Stimulated activated CD8-positive, alpha-beta memory T cell treated with anti-CD3 and anti-CD28 coated beads, Interleukin-4, amount 100 ng/mL, for 24 hours (primary cell): ENCODE measurements around the gene MAP7.
"Not testable (repeated sequence)": the region's sequence is repeated elsewhere in the genome, so short reads cannot be mapped to it uniquely, and the experiment has no call there.

ENCODE experiments used
- DNase-seq: peaks from one replicate; pipeline ENCODE4 v3.0.0-alpha.2; 2020; ENCODE audit warnings: low read depth

MAP7 gene

DNA sequence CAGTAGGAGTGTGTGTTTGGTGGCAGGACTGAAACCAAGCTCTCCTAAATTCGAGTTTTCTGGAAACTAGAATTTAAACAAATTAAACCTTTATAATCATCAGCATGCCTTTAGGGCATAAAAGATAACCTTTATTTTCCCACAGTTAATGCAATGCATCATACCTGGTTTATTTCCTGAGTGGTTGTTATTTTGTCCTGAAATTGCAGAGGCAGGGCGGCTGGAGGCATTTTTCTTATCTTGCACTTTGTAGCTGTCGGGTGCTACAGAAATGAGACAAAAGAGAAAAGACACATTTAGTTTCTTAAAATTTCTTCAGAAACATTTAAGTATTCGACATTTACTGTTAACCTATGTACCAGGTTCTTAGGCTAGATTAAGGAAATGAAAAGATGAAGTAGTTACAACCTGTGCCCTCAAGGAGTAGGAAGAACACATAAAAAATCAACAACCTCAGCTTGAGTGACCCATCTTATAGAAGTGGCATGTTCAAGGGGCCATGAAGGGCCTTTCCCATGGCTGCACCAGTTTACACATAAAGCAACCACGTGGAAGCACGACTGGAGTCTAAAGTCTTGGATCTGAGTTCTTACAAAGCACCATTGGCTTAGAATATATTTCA lies 128.6 kb downstream of the MAP7 start:
- DNase-seq = no peak

- no peak for DNase-seq
These were observed 129.4 kb downstream of the MAP7 start for GRCh38 chr6:136420853-136421252.

DNA sequence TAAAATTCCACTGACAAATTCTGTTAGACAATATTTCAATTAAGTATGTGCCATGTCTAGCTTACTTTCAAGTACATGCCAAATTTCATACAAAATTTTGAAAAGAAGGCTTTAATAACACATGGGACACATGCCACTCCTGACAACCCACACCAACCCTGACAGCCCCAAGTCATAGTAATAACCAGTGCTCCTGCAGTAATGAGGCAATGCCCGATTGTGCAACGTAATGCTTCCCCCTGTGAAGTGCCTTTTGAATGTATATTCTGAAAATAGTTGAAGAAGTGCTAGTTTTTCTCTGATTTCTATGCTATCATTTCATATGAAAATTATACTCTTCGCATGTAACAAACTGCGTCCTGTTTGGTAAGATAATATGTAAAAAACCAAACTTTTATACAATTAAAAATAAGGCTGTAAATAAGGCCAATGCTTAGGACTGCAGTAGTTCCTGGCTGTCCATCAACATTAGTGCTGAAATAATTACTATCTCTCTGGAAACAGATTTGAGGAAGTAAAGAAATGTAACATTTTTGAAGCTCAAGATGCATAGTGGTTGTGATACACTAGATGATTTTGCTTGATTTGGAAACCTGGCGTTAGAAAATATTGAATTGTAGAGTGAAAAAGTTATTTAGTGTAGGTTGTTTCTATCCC lies 134.7 kb downstream of the MAP7 start:
- no peak for DNase-seq

- no peak for DNase-seq
These were observed 137.8 kb downstream of the MAP7 start for GRCh38 chr6:136412410-136412809.

DNA sequence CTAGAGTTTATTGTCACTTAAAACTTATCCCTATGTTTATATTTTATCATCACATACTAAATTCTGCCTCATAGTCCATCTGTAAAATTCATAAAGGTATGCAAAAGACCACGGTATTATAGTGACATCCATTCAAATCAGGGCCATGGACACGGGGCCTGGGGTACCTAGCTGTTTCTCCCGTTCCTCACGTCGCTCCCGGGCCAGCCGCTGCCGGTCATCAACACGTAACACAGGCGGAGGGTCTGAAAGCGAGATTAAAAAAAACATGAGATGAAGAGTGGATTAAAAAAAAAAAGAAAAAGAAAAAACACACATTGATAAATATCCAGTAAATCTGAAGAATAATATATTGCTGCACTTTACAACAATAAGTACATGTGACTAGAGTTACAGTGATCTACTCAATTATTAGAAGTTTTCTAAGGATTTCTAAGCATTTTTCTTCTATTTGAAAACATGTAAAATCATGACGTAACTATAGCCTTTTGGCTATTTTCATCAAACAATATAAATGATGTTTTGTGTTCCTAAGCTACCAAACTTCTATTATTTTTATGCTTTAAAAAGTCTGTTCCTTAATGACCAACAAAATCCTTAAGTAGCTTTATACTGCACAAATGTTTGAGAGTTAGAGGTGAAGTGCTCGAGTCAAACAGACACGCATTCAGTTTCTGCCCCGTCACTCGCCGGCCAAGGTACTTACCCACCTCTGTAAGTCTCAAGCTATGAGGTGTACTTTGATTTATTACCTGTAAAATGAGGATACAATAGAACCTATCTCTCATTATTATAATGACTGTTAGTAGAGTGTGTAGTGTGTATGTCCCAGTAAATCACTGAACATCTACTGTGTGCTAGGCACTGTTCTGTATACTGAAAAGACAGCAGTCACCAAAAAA lies 138.5 kb downstream of the MAP7 start:
- DNase-seq = no peak

GRCh38 chr6:136411025-136411325 lies 139.2 kb downstream of the MAP7 start:
- no peak for DNase-seq

GRCh38 chr6:136410201-136411024 lies 139.8 kb downstream of the MAP7 start:
- DNase-seq = no peak

- DNase-seq = no peak
These were observed 140.6 kb downstream of the MAP7 start for GRCh38 chr6:136409597-136409996.

GRCh38 chr6:136408204-136408603 lies 142.0 kb downstream of the MAP7 start:
- no peak for DNase-seq

- no peak for DNase-seq
These were observed 144.7 kb downstream of the MAP7 start for GRCh38 chr6:136405420-136406029.

DNA sequence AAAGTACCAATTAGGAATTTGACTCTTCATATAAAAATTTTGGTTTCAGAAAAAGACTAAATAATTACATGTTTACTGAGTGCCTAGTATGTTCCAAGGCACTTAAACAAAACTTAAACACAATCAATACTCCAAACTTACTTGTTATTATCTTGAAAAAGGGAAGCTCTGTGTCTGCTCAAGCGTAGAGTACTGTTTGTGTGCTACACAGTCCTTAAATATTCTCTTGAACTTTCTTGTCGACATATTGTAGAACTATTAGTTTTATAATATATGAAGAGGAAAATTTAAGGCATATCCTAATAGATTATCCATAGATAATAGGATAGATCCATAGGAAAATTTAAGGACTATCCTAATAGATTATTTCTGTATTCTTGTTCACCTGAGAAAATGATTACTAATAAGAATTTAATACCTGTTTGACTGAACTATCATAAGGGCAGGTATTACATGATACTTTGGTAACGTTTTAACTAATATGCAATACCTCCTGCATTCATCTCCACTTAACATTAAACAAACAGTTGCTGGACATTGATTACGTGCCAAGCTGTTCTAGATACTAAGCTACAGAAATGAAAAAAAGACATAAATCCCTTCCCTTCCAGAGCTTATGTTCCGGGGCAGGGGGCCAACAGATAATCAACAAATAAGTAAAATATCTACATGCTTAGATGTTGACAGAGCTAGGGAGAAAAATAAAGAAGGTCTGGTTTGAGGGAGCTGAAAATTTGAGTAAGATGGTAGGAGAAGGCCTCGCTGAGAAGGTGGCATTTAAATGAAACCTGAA lies 145.4 kb downstream of the MAP7 start:
- DNase-seq = no peak

DNA sequence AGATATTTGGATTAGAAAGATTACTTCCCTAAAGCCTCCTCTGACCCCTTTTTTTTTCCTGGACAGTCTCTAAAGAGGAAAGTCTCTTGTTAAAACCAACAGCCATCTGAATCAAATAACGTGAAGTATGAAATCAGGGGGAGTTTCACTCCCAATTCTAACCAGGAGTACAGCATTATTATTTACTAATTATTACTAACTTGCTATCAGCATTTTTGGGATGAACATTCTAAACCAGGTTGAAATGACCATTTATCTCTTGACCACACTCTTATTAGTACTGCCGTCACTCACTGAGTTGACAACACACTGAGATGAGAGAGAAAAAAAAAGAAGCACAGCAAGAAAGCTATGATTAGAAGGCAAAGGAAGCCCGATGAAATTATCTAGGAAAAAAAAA lies 146.2 kb downstream of the MAP7 start:
- DNase-seq = no peak

DNA sequence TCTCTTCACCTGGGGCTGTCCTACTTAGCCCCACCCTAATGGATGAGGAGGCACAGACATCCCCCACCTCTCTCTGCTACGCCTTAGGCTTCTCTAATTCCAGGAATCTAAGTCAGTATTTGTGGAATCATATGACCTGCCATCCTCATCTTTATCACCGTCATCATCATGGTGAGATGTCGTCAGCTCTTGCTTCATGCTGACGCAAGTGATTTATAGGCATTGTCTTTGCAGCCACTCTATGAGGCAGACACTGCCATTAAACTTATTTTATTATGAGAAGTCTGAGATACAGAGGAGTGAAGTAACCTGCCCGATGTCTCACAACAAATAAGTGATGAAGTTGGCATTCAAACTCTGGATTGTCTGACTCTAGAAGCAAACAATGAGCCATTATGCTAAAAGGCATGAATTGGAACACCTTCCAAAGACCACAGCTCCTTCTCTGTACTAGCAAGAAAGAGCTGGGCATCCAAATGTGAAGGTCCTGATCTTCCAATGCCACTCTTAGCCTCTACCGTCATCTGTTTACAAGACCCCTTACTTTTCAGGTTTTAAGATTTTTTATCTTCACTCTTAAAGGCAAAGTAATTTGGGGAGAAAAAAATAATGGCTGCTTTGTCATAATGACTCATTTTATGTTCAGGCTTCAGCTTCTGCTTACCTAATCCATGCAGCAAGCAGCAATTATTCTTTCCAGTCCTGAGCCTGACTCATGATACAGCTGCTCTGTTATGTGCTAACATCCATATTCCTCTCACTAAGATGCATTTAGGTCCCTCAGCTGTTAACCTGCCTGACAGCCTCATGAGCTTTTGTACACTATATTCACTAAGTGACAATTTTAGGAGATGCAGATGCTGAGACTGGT lies 146.9 kb downstream of the MAP7 start:
- DNase-seq = no peak

GRCh38 chr6:136401749-136402148 lies 148.5 kb downstream of the MAP7 start:
- DNase-seq = no peak

DNA sequence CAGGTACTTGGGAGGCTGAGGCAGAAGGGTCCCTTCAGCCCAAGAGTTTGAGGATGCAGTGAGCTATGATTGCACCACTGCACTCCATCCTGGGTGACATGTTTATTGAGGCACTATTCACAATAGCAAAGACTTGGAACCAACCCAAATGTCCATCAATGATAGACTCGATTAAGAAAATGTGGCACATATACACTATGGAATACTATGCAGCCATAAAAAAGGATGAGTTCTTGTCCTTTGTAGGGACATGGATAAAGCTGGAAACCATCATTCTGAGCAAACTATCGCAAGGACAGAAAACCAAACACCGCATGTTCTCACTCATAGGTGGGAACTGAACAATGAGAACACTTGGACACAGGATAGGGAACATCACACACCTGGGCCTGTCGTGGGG lies 149.0 kb downstream of the MAP7 start:
- DNase-seq = not testable (repeated sequence)

DNA sequence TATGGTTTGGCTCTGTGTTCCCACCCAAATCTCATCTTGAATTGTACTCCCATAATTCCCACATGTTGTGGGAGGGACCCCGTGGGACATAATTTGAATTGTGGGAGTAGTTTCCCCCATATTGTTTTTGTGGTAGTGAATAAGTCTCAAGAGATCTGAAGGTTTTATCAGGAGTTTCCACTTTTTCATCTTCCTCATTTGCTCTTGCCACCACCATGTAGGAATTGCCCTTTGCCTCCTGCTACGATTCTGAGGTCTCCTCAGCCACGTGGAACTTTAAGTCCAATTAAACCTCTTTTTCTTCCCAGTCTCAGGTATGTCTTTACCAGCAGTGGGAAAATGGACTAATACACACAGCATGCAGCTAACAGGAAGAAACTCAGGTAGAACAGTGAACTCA lies 151.8 kb downstream of the MAP7 start:
- no peak for DNase-seq

DNA sequence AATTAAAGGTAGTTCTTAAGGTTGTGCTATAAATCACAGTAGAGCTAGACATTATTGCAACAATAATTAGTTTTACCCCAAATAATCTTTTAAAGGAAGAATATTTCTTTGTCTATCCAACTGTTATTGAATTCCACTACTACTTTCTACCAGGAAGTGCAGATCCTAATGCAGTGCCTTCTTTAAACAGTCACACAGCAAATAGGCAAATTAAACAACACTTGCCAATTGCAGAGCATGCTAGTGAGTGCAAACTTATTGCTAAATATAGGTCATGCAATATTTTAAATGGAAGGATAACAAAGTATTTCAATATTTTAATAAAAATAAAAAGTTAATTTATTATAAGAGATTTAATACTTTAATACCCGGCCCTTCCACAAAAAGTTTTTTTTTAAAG lies 153.3 kb downstream of the MAP7 start:
- DNase-seq = no peak

GRCh38 chr6:136390959-136391358 lies 159.3 kb downstream of the MAP7 start:
- DNase-seq = not testable (repeated sequence)

GRCh38 chr6:136387316-136387715 lies 162.9 kb downstream of the MAP7 start:
- no peak for DNase-seq

GRCh38 chr6:136383268-136383937 lies 166.8 kb downstream of the MAP7 start:
- DNase-seq = no peak
